Aorta (tissue), 5 donors: ENCODE measurements around the gene MIP. TPM values are rescaled to one million over a fixed set of nuclear protein-coding genes. Genes with fewer than 3 reads are reported as not detected.

Experiments used
- ATAC-seq: fragments of 200-7000 bp; cut with Tn5 transposase; one replicate; pipeline ENCODE4 v1.9.1; 2022; ENCODE audit warnings: moderate library complexity; ENCODE audit not compliant: low FRiP score
- DNase-seq, 2 donors: peaks; one replicate each; pipeline ENCODE4 v3.0.0-alpha.2; 2020
- H3K27ac ChIP-seq, 2 donors: one replicate each; pipeline ENCODE4 v1.5.1; 2013; ENCODE audit warnings: low read length in 2 of 2, mild to moderate bottlenecking in 2 of 2, moderate library complexity in 2 of 2, control low read depth in 1 of 2, inconsistent platforms in 1 of 2, low read depth in 1 of 2
- H3K27me3 ChIP-seq, 2 donors: one replicate each; pipeline ENCODE4 v1.6.1; 2013; ENCODE audit warnings: control low read depth in 1 of 2, low read length in 1 of 2, mild to moderate bottlenecking in 1 of 2, moderate library complexity in 1 of 2; ENCODE audit not compliant: insufficient read depth in 2 of 2, control insufficient read depth in 1 of 2
- H3K36me3 ChIP-seq, 2 donors: one replicate each; pipeline ENCODE4 v1.6.1; 2013; ENCODE audit warnings: control low read depth in 1 of 2, low read length in 1 of 2, mild to moderate bottlenecking in 1 of 2; ENCODE audit not compliant: insufficient read depth in 2 of 2, control insufficient read depth in 1 of 2
- H3K4me1 ChIP-seq, 2 donors: one replicate each; pipeline ENCODE4 v1.6.1; 2013; ENCODE audit warnings: low read length in 2 of 2, control low read depth in 1 of 2, mild to moderate bottlenecking in 1 of 2, moderate library complexity in 1 of 2; ENCODE audit not compliant: insufficient read depth in 2 of 2, control insufficient read depth in 1 of 2
- H3K4me3 ChIP-seq, 2 donors: one replicate each; pipeline ENCODE4 v1.5.1; 2013; ENCODE audit warnings: low read length in 2 of 2, control low read depth in 1 of 2, mild to moderate bottlenecking in 1 of 2
- H3K9me3 ChIP-seq: one replicate; pipeline ENCODE4 v1.6.1; 2013; ENCODE audit warnings: mild to moderate bottlenecking, low read length; ENCODE audit not compliant: control insufficient read depth
- WGBS, 2 donors: extraction: QIAGEN DNeasy Blood & Tissue Kit; methylation state at CpG; one replicate each; pipeline ENCODE4 v1.1.7; 2013; 5-methylcytosine and 5-hydroxymethylcytosine counted together
- intact Hi-C, 2 donors: fragments of 100-400 bp; cut with DNase I; formaldehyde crosslinking; loops; one replicate each; pipeline versions ENCODE4 v1.14.2 to v1.15.0; 2022
- polyA plus RNA-seq, 2 donors: library from polyadenylated mRNA; stranded (reverse); fragments of 200-250 nt; gene quantifications; one replicate each; pipeline ENCODE4 v1.2.3, GENCODE V29; 2013
- total RNA-seq, 2 donors: library from RNA; stranded (reverse); fragmentation: NEBNext Ultra II Directional; extraction: Animal tissue kit (Norgen Biotek cat#: 25700); gene quantifications; one replicate each; pipeline ENCODE4 v1.2.1, GENCODE V29; 2021
- donor health status: healthy with polysubstance abuse.
- donor health status: Bipolar disorder and iron deficiency.
- donor health status: DM: no; HTN: no; CAD: no.
- donor health status: DM: no; HTN: no; CAD: no.
- donor health status: DM: yes; HTN: yes; CAD: no.

The MIP gene
- total and polyA plus RNA-seq, 4 donors: not detected

DNA sequence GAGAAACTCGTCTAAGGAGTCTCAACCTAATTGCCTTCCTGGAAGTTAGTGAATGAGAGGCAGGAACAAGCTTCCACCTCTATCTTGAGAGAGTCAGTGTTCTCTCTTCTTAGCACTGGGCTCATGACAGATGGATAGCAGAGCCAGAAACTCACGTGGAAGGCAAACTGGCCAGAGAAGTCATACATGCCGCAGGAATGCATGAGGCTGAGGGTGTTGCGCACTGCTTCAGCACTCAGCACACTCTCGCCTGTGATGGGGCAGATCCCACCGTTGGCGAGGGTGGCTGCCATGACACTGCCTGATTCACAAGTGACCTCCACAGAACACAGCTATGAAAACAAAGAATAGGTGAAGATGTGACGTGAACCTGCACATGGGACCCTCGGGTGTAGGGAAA lies 19.9 kb upstream of the MIP start:
- WGBS, 2 donors: 90% methylated on average over 9 of the region's 9 CpGs
- Histone ChIP-seq H3K27ac (no peak overlapping the region), H3K9me3 (no peaks in the 10 kb centered on the region), H3K36me3 (no peaks in the 10 kb centered on the region), H3K27me3 (no peaks in the 10 kb centered on the region), H3K4me1 (no peaks in the 10 kb centered on the region), H3K4me3 (no peak overlapping the region)
- no peak for ATAC-seq
- no peak for DNase-seq
- intact Hi-C loops: no loop called here

- no peaks in the 10 kb centered on the region for H3K4me1 ChIP-seq
- no peaks in the 10 kb centered on the region for H3K36me3 ChIP-seq
- peak; percentile 7 for ATAC-seq
- H3K27ac ChIP-seq: no peak overlapping the region
- H3K4me3 ChIP-seq: peak overlapping the region; percentile 66 to 91
- DNase-seq: no peak
- H3K27me3 ChIP-seq: no peaks in the 10 kb centered on the region
- intact Hi-C loops: loop anchor here (10.0 kb wide), 2 partner anchors 104 to 154 kb away; partner anchors contain the start of genes APOF (in 1 of the 2), CNPY2 (in 1 of the 2) and STAT2 (in 1 of the 2)
- H3K9me3 ChIP-seq: no peaks in the 10 kb centered on the region
- WGBS, 2 donors: 45 to 48% methylated on average over 19 of the region's 19 CpGs
Observed at GRCh38 chr12:56469007-56469930, 14.8 kb upstream of the MIP start.

DNA sequence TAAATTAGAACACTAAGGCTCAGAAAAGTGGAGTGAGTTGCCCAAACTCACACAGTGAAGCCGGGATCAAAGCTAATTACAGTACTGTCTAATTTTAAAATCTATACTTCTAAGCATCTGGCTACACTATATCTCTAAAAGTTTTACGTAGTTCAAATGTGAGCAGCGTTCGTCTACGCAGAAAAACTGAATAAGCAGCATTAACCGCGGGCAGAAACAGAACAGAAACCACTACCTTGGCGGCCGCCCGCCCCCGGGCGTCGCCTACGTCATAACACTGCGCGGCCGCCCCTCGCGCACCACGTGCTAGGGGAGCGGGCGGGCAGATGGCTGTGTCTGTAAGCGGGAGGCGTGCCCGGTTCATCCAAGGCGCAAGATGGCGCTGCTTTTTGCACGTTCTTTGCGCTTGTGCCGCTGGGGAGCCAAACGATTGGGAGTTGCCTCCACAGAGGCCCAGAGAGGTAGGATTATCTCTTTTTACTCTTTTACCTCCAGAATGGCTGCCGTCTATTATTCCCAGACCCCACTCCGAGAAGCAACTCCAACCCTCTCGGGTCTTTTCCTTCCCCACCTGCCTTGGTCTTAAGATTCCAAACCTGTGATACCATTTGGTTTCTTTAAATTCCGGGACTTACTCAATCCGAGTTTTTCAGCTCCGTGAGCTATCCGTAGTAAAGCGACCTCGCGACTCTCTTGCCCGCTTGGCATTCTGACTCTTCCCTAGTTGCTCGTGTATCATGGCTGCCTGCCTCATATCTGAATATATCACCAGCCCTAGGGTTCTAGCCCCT lies 14.0 kb upstream of the MIP start, which contains the start of gene SPRYD4:
SPRYD4 (plus strand) TSS at position 363 of the 791 bp plus-strand sequence; CDS start at position 377, 14 bp downstream.
- Histone ChIP-seq H3K36me3 (no peaks in the 10 kb centered on the region), H3K9me3 (no peaks in the 10 kb centered on the region), H3K27ac (peak within 1 kb of the TSS; percentile 28 to 62), H3K27me3 (no peaks in the 10 kb centered on the region), H3K4me3 (peak within 1 kb of the TSS; percentile 66 to 91), H3K4me1 (no peaks in the 10 kb centered on the region)
- peak; percentile 98 for ATAC-seq
- peak; percentile 95 to 97 for DNase-seq
- intact Hi-C loops: loop anchor here (10.0 kb wide), 2 partner anchors 104 to 154 kb away; partner anchors contain the start of genes APOF (in 1 of the 2), CNPY2 (in 1 of the 2) and STAT2 (in 1 of the 2)
- WGBS, 2 donors: 1% methylated on average over 43 of the region's 43 CpGs

DNA sequence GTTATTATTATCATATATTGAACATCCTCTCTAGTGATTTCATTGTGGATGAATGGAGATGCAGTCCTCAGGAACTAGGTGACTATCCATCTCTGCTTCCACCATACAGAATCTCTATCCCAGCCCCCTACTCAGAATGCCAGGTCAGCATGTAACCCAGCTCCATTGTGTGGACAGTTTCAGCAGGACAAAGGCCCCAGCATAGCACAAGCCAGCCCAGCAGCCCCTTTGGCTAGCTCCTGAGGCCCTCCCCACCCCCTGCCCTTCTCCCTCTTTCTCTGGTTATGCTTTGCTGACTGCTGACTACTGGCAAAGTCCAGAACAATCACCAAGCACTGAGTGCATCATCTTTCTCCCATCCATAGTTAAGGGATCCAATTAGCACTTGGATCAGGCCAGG lies 8.1 kb upstream of the MIP start:
- Histone ChIP-seq H3K36me3 (no peaks in the 10 kb centered on the region), H3K27ac (no peak overlapping the region), H3K27me3 (no peaks in the 10 kb centered on the region), H3K4me1 (no peaks in the 10 kb centered on the region), H3K9me3 (no peaks in the 10 kb centered on the region), H3K4me3 (no peak overlapping the region)
- intact Hi-C loops: loop anchor here (10.0 kb wide), 2 partner anchors 98 to 148 kb away; partner anchors contain the start of genes APOF (in 1 of the 2), CNPY2 (in 1 of the 2) and STAT2 (in 1 of the 2)
- no peak for ATAC-seq
- DNase-seq: no peak

DNA sequence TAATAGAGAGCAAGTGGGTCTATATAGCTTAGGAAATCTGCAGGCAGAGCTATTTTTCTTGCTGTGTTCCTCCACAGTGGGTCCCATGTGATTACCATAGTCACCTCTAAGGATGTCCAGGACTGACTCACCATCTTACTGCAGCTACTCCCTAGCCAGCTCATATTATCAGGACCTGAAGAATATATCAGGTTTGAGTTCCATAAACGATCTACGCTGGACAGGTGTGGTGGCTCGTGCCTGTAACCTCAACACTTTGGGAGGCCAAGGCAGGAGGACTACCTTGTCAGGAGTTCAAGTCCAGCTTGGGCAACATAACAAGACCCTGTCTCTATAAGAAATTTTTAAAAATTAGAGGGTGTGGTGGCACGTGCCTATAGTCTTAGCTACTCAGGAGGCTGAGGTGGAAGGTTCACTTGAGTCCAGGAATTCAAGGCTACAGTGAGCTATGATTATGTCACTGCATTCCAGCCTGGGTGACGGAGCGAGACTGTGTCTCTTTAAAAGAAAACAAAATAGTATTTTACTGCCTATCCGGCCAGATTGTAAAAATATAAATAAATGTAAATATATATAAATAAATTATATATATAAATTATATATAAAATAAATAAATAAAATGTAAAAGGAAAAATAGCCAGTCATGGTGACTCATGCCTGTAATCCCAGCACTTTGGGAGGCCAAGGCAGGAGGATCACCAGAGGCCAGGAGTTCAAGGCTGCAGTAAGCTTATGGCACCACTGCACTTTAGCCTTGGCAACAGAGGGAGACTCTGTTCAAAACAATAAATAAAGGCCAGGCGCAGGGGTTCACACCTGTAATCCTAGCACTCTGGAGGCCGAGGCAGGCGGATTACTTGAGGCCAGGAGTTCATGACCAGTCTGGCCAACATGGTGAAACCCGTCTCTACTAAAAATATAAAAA lies 7.0 kb upstream of the MIP start:
- no peak for ATAC-seq

DNA sequence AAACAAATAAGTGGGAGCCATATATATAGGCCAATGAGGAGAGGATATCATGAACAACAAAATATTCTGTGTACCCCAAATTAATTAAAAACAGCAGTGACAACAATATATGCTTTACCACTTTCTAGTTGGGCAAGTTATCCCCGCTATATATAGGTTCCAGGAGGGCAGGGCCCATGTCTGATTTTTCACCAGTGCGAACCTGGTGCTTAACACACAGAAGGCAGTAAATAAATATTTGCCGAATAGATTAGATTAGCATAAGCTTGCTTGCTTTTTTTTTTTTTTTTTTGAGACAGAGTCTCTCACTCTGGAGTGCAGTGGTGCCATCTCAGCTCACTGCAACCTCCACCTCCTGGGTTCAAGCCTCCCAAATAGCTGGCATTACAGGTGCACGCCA lies 3.4 kb upstream of the MIP start:
- intact Hi-C loops: no loop called here
- no peaks in the 10 kb centered on the region for H3K27me3 ChIP-seq
- no peaks in the 10 kb centered on the region for H3K4me1 ChIP-seq
- ATAC-seq (no peak), DNase-seq (no peak)
- H3K27ac ChIP-seq: no peak overlapping the region
- H3K36me3 ChIP-seq: no peaks in the 10 kb centered on the region
- no peak overlapping the region for H3K4me3 ChIP-seq
- H3K9me3 ChIP-seq: no peaks in the 10 kb centered on the region
- 82 to 87% methylated on average over 4 of the region's 4 CpGs for WGBS, 2 donors

More for the DNA sequence above, 7.0 kb upstream of the MIP start:
- 79 to 81% methylated on average over 11 of the region's 11 CpGs for WGBS, 2 donors
- intact Hi-C loops: loop anchor here (10.0 kb wide), 2 partner anchors 97 to 147 kb away; partner anchors contain the start of genes APOF (in 1 of the 2), CNPY2 (in 1 of the 2) and STAT2 (in 1 of the 2)
- no peak overlapping the region for H3K4me3 ChIP-seq
- H3K9me3 ChIP-seq: no peaks in the 10 kb centered on the region
- no peak overlapping the region for H3K27ac ChIP-seq
- H3K27me3 ChIP-seq: no peaks in the 10 kb centered on the region
- no peaks in the 10 kb centered on the region for H3K4me1 ChIP-seq
- H3K36me3 ChIP-seq: no peaks in the 10 kb centered on the region
- no peak for DNase-seq

DNA sequence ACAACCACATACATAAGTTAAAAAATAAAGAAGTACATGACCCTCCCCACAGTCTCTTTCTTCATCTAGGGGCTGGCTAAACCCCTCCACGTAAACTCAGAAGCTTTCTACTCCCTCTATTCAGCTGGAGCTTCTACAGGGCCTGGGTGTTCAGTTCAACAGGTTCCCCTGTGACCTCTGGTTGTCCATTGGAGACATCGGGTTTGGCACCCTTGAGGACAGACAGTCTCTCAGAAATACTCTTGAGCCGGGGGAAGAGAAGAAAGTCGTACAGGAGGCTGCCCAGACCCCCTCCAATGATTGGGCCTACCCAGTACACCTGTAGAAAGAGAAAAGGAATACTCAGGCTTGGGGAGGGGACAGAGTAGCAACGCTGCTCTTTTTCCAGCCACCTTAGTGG lies 3.3 kb downstream of the MIP start:
- no peaks in the 10 kb centered on the region for H3K36me3 ChIP-seq
- no peaks in the 10 kb centered on the region for H3K27me3 ChIP-seq
- no peaks in the 10 kb centered on the region for H3K9me3 ChIP-seq
- no peaks in the 10 kb centered on the region for H3K4me1 ChIP-seq
- intact Hi-C loops: no loop called here
- DNase-seq (no peak), ATAC-seq (no peak)
- 68 to 69% methylated on average over 5 of the region's 5 CpGs for WGBS, 2 donors
- no peak overlapping the region for H3K4me3 ChIP-seq
- no peak overlapping the region for H3K27ac ChIP-seq

DNA sequence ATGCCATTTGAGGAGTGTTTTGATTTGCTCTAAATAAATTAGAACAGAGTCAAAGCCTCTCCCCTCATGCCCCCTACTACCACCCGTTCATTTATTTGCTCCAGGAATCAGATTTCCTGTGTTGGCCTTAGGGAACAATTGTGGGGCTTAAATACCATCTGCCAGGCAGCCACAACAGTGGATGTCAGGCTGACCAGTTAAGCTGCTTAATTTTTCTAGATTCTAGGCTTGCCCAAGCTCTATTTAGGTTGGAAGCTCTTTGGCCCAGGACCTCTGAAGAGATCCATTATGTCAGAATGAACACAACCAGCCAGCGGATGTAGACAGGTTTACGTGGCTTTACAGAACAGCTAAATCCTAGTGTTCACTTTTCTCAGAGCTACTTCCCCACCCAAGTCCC lies 4.2 kb downstream of the MIP start:
- H3K27ac ChIP-seq: no peak overlapping the region
- H3K4me1 ChIP-seq: no peaks in the 10 kb centered on the region
- intact Hi-C loops: no loop called here
- no peak overlapping the region for H3K4me3 ChIP-seq
- H3K9me3 ChIP-seq: no peaks in the 10 kb centered on the region
- ATAC-seq (no peak), DNase-seq (no peak)
- H3K36me3 ChIP-seq: no peaks in the 10 kb centered on the region
- H3K27me3 ChIP-seq: no peaks in the 10 kb centered on the region
- WGBS, 2 donors: 80 to 84% methylated on average over 3 of the region's 3 CpGs
